MM.1S (cell line): ENCODE results near the gene TYW3.

Experiments
- DNase-seq: peaks from one replicate; pipeline ENCODE4 v3.0.0-alpha.2; 2015
- H2AFZ ChIP-seq: fragments of 300-600 bp; sonication (generic); 2 replicates; pipeline ENCODE4 v1.6.0; 2016; ENCODE audit warnings: antibody characterized with exemption, low read length
- H3F3A ChIP-seq: fragments of 300-600 bp; sonication (generic); 2 replicates; pipeline ENCODE4 v1.6.1; 2016; ENCODE audit warnings: mild to moderate bottlenecking, antibody characterized with exemption, low read length, moderate library complexity, mixed read lengths; ENCODE audit not compliant: insufficient read depth
- H3K27ac ChIP-seq: fragments of 300-600 bp; sonication (generic); 2 replicates; pipeline ENCODE4 v1.5.1; 2016; ENCODE audit warnings: mild to moderate bottlenecking, low read length
- H3K27me3 ChIP-seq: fragments of 300-600 bp; sonication (generic); replicated peaks from 2 replicates; pipeline ENCODE4 v1.6.0; 2016; ENCODE audit warnings: low read length; ENCODE audit not compliant: insufficient read depth
- H3K36me3 ChIP-seq: fragments of 300-600 bp; sonication (generic); replicated peaks from 2 replicates; pipeline ENCODE4 v1.6.1; 2016; ENCODE audit warnings: mild to moderate bottlenecking, low read length, mixed read lengths; ENCODE audit not compliant: insufficient read depth
- H3K4me1 ChIP-seq: fragments of 300-600 bp; sonication (generic); 2 replicates; pipeline ENCODE4 v1.6.1; 2016; ENCODE audit warnings: low read length, mixed read lengths
- H3K4me2 ChIP-seq: fragments of 300-600 bp; sonication (generic); 2 replicates; pipeline ENCODE4 v1.6.0; 2016; ENCODE audit warnings: low read depth, low read length
- H3K4me3 ChIP-seq: fragments of 300-600 bp; sonication (generic); 2 replicates; pipeline ENCODE4 v1.5.1; 2016; ENCODE audit warnings: low read length, mixed read lengths
- H3K79me2 ChIP-seq: fragments of 300-600 bp; sonication (generic); 2 replicates; pipeline ENCODE4 v1.6.1; 2016; ENCODE audit warnings: mixed run types, low read length, mixed read lengths
- H3K9ac ChIP-seq: fragments of 300-600 bp; sonication (generic); 2 replicates; pipeline ENCODE4 v1.6.1; 2016; ENCODE audit warnings: low read length, mixed read lengths
- H3K9me2 ChIP-seq: fragments of 300-600 bp; sonication (generic); replicated peaks from 2 replicates; pipeline ENCODE4 v1.6.1; 2016; ENCODE audit warnings: mild to moderate bottlenecking, low read length, mixed read lengths; ENCODE audit not compliant: insufficient read depth
- H3K9me3 ChIP-seq: fragments of 300-600 bp; sonication (generic); replicated peaks from 2 replicates; pipeline ENCODE4 v1.6.1; 2016; ENCODE audit warnings: mild to moderate bottlenecking, low read length, mixed read lengths; ENCODE audit not compliant: insufficient read depth
- H4K20me1 ChIP-seq: fragments of 300-600 bp; sonication (generic); 2 replicates; pipeline ENCODE4 v1.6.1; 2016; ENCODE audit warnings: mild to moderate bottlenecking, low read length, moderate library complexity, mixed read lengths; ENCODE audit not compliant: insufficient read depth
- CTCF ChIP-seq: fragments of 300-600 bp; sonication (generic); IDR thresholded peaks from 2 replicates; pipeline ENCODE4 v1.5.1; 2016; ENCODE audit warnings: antibody characterized with exemption, low read length, mixed read lengths
- EZH2 ChIP-seq: fragments of 300-600 bp; sonication (generic); optimal IDR thresholded peaks from 2 replicates; pipeline ENCODE3; 2017; ENCODE audit warnings: low read depth, mild to moderate bottlenecking, antibody characterized with exemption, low read length, mixed read lengths
- EZH2phosphoT487 ChIP-seq: fragments of 300-600 bp; sonication (generic); IDR thresholded peaks from 2 replicates; pipeline ENCODE4 v1.6.1; 2018; ENCODE audit warnings: antibody characterized with exemption, low read length

TYW3 gene

DNA sequence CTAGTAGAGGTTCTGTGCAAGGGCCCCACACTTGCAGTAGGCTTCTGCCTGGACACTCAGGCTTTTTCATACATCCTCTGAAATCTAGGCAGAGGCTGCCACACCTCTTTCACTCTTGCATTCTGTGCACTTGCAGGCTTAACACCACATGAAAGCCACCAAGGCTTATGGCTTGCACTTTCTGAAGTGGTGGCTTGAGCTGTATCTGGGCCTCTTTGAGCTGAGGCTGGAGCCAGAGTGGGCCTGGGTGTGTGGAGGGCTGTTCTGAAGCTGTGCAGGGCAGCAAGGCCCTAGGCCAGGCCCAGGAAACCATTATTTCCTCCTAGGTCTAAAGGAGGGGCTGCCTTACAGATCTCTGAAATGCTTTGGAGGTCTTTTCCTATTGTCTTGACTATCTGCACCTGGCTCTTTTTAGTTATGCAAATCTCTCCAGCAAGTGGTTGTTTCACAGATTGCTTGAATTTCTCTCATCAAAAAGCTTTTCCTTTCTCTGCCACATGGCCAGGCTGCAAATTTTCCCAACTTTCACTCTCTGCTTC, 66.2 kb downstream of the TYW3 start:
- no peaks in the 10 kb centered on the region for H3F3A ChIP-seq
- TF ChIP-seq EZH2 (no peak), CTCF (no peak), EZH2phosphoT487 (no peak)
- no peak overlapping the region for H2AFZ ChIP-seq
- no peak overlapping the region for H3K27ac ChIP-seq
- no peaks in the 10 kb centered on the region; the same call in 1 of the 2 replicates for H3K9me3 ChIP-seq
- H3K36me3 ChIP-seq, result no peaks in the 10 kb centered on the region
- no peak for DNase-seq
- H4K20me1 ChIP-seq, result no peaks in the 10 kb centered on the region
- H3K9me2 ChIP-seq, result no peaks in the 10 kb centered on the region
- H3K79me2 ChIP-seq, result no peaks in the 10 kb centered on the region
- no peaks in the 10 kb centered on the region for H3K4me1 ChIP-seq
- no peak overlapping the region for H3K9ac ChIP-seq
- H3K4me3 ChIP-seq, result no peak overlapping the region
- no peaks in the 10 kb centered on the region for H3K27me3 ChIP-seq
- no peak overlapping the region for H3K4me2 ChIP-seq

DNA sequence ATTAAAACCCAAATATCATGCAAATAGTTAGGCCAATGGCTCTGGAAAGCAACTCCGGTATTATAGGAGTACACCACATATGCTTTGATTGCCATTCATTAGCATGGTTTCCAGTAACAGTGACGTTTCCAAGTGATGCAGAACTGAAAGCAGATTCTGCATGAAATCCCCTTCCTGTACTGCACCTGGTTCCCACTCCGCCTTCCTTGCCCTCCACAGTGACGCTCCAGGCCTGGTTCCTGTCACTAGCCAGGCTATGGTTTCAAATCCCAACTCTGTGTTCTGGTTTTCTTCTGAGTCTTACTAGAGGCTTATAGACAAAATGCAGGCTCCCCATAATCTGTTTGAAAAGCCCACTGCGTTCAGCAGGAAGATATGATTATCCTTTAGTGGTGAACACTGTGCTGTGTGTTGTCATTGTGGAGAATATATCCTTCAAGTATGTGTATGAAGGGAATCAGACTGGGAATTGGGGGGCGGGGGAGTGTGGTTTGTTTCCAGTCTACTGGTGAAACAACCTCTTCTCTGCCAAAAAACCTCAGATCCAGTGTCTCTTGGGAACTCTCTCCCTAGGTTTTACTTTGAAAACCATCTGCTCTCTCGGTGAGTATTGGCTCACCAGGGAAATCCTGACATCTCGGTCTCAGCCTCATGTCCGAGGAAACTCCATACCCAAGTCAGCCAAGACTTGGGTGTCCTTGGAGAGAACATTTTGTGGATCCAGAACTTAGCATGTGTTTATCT, 78.7 kb downstream of the TYW3 start:
- TF ChIP-seq EZH2phosphoT487, result no peak
- no peak for TF ChIP-seq CTCF
- no peak for TF ChIP-seq EZH2
- Histone ChIP-seq H3K9ac (peak overlapping the region; percentile 67), H3K4me1 (peaks cover 15% of the 10 kb centered on the region), H2AFZ (peak overlapping the region; percentile 57), H4K20me1 (no peaks in the 10 kb centered on the region), H3K9me2 (no peaks in the 10 kb centered on the region), H3K27ac (peak overlapping the region; percentile 84), H3K4me2 (peak overlapping the region; percentile 80), H3K79me2 (no peaks in the 10 kb centered on the region), H3F3A (peaks cover 19% of the 10 kb centered on the region), H3K4me3 (peak overlapping the region; percentile 63), H3K27me3 (no peaks in the 10 kb centered on the region), H3K36me3 (no peaks in the 10 kb centered on the region), H3K9me3 (no peaks in the 10 kb centered on the region)
- peak; percentile 54 for DNase-seq

- TF ChIP-seq EZH2 (no peak), EZH2phosphoT487 (no peak), CTCF (no peak)
- Histone ChIP-seq H4K20me1 (no peaks in the 10 kb centered on the region), H3F3A (peaks cover 19% of the 10 kb centered on the region), H3K27ac (peak overlapping the region; percentile 84), H3K9me2 (no peaks in the 10 kb centered on the region), H3K27me3 (no peaks in the 10 kb centered on the region), H3K79me2 (no peaks in the 10 kb centered on the region), H3K36me3 (no peaks in the 10 kb centered on the region), H3K4me1 (peaks cover 15% of the 10 kb centered on the region), H3K9ac (peak overlapping the region; percentile 67), H3K4me2 (peak overlapping the region; percentile 80), H2AFZ (peak overlapping the region; percentile 57), H3K9me3 (no peaks in the 10 kb centered on the region), H3K4me3 (peak overlapping the region; percentile 63)
- peak; percentile 80 for DNase-seq
These were observed 79.2 kb downstream of the TYW3 start for GRCh38 chr1:74812180-74812541.
